ENCODE measurements around the gene NUDC. TPM values are rescaled to one million over a fixed set of nuclear protein-coding genes. Genes with fewer than 3 reads are reported as not detected.

Gene NUDC
- total and polyA plus RNA-seq, 2 of the 13 experiments (the other 11 are each of a cell fraction or from before 2014, with no cell fraction given), result 34.7 to 104 TPM

GRCh38 chr1:26938004-26938658 is 16.6 kb downstream of the NUDC start (continued):
- TF ChIP-seq ZNF503 (CRISPR knock-in tag; IDR thresholded peaks at IDR 0.05), result peak; percentile 83; the same call in 1 of the 2 replicates
- peak; percentile 44 for TF ChIP-seq NFYB (CRISPR knock-in tag; IDR thresholded peaks at IDR 0.05)
- TF ChIP-seq ZNF724P (CRISPR knock-in tag; IDR thresholded peaks at IDR 0.05; ENCODE audit: borderline replicate concordance), result 0 out of 2 replicates have a peak, but pooled peaks have one; percentile 40
- peak; percentile 82; the same call in 1 of the 2 replicates for TF ChIP-seq ISL2 (CRISPR knock-in tag; IDR thresholded peaks at IDR 0.05)
- TF ChIP-seq NFIC (IDR thresholded peaks at IDR 0.05; ENCODE audit: low read length), result peak; percentile 64; the same call in 1 of the 2 replicates
- no peak for TF ChIP-seq DMAP1 (CRISPR knock-in tag; IDR thresholded peaks at IDR 0.05)
- TF ChIP-seq ZNF354B (CRISPR knock-in tag; IDR thresholded peaks at IDR 0.05), result no peak
- TF ChIP-seq ZBTB33 (CRISPR knock-in tag; IDR thresholded peaks at IDR 0.05), result no peak
- TF ChIP-seq HOXA3 (CRISPR knock-in tag; IDR thresholded peaks at IDR 0.05), result peak; percentile 87
- TF ChIP-seq CHCHD3 (CRISPR knock-in tag; IDR thresholded peaks at IDR 0.05), result no peak
- TF ChIP-seq SMYD3 (CRISPR knock-in tag; IDR thresholded peaks at IDR 0.05), result peak; percentile 33; the same call in 1 of the 2 replicates
- no peak for TF ChIP-seq KLF9 (CRISPR knock-in tag; IDR thresholded peaks at IDR 0.05; ENCODE audit: low read depth)
- TF ChIP-seq, protein P1, sequence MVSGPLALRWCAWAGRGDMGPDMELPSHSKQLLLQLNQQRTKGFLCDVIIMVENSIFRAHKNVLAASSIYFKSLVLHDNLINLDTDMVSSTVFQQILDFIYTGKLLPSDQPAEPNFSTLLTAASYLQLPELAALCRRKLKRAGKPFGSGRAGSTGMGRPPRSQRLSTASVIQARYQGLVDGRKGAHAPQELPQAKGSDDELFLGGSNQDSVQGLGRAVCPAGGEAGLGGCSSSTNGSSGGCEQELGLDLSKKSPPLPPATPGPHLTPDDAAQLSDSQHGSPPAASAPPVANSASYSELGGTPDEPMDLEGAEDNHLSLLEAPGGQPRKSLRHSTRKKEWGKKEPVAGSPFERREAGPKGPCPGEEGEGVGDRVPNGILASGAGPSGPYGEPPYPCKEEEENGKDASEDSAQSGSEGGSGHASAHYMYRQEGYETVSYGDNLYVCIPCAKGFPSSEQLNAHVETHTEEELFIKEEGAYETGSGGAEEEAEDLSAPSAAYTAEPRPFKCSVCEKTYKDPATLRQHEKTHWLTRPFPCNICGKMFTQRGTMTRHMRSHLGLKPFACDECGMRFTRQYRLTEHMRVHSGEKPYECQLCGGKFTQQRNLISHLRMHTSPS (CRISPR knock-in tag; IDR thresholded peaks at IDR 0.05; ENCODE audit: low read depth), result peak; percentile 91; the same call in 1 of the 2 replicates
- no peak for TF ChIP-seq ZNF432 (CRISPR knock-in tag; IDR thresholded peaks at IDR 0.05; ENCODE audit: borderline replicate concordance)
- TF ChIP-seq, protein P2, sequence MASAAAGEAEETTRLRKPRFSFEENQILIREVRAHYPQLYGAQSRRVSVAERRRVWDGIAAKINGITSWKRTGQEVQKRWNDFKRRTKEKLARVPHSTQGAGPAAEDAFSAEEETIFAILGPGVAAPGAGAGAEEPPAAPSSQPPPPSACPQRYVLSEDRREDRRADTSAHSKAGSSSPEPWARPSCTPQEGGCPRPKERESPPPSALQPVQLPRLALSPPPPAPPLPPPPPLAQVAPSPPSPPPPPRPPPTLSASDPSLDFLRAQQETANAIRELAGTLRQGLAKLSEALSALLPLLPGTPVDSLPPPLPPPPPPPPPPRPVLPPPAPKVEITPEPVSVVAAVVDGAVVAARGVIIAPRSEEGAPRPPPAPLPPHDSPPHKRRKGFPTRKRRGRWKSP (CRISPR knock-in tag; IDR thresholded peaks at IDR 0.05), result peak; percentile 50; the same call in 1 of the 2 replicates
- no peak for TF ChIP-seq JUNB (CRISPR knock-in tag; IDR thresholded peaks at IDR 0.05; ENCODE audit: borderline replicate concordance)
- TF ChIP-seq ZNF280D (CRISPR knock-in tag; IDR thresholded peaks at IDR 0.05), result peak; percentile 62; the same call in 1 of the 2 replicates
- TF ChIP-seq ZNF326 (CRISPR knock-in tag; IDR thresholded peaks at IDR 0.05; ENCODE audit: borderline replicate concordance), result no peak
- peak; percentile 95 for TF ChIP-seq PITX1 (CRISPR knock-in tag; IDR thresholded peaks at IDR 0.05)
- TF ChIP-seq SP1 (IDR thresholded peaks at IDR 0.05), result no peak
- peak; percentile 52; the same call in 1 of the 2 replicates for TF ChIP-seq SP1 (CRISPR knock-in tag; IDR thresholded peaks at IDR 0.05)

Measured in HepG2 (cell line).